OCI-LY3 (cell line): Measurements from ENCODE around the gene VASN.

Experiments
- H2AFZ ChIP-seq: fragments of 200-600, 300-600 bp; shearing (Covaris generic); 2 replicates; pipeline ENCODE4 v1.6.0; 2014; ENCODE audit warnings: antibody characterized with exemption, low read depth, low read length
- H3K27ac ChIP-seq: fragments of 200-600, 300-600 bp; sonication (generic); 2 replicates; pipeline ENCODE4 v1.5.1; 2014; ENCODE audit warnings: mild to moderate bottlenecking, low read length, moderate library complexity, mixed read lengths
- H3K27me3 ChIP-seq: fragments of 200-600, 300-600 bp; sonication (generic); 2 replicates; pipeline ENCODE4 v1.6.1; 2014; ENCODE audit warnings: low read depth, low read length, mixed read lengths
- H3K36me3 ChIP-seq: fragments of 200-600, 300-600 bp; sonication (generic); replicated peaks from 2 replicates; pipeline ENCODE3; 2014; ENCODE audit warnings: low read depth, low read length, mixed read lengths
- H3K4me1 ChIP-seq: fragments of 300-600, 200-600 bp; sonication (generic); 2 replicates; pipeline ENCODE4 v1.6.1; 2014; ENCODE audit warnings: low read length, mixed read lengths
- H3K4me2 ChIP-seq: fragments of 200-600, 300-600 bp; sonication (generic); 2 replicates; pipeline ENCODE4 v1.6.1; 2014; ENCODE audit warnings: low read length, mixed read lengths
- H3K4me3 ChIP-seq: fragments of 300-600, 200-600 bp; sonication (generic); 2 replicates; pipeline ENCODE4 v1.5.1; 2014; ENCODE audit warnings: antibody characterized with exemption, mild to moderate bottlenecking, low read length, moderate library complexity
- H3K79me2 ChIP-seq: fragments of 300-600, 200-600 bp; shearing (Covaris generic); 2 replicates; pipeline ENCODE4 v1.6.1; 2014; ENCODE audit warnings: mild to moderate bottlenecking, low read length, mixed read lengths
- H3K9ac ChIP-seq: fragments of 300-600, 200-600 bp; shearing (Covaris generic); 2 replicates; pipeline ENCODE4 v1.6.0; 2014; ENCODE audit warnings: mild to moderate bottlenecking, low read length, moderate library complexity
- H3K9me3 ChIP-seq: fragments of 200-600, 300-600 bp; shearing (Covaris generic); 2 replicates; pipeline ENCODE4 v1.6.1; 2014; ENCODE audit warnings: low read length, mixed read lengths; ENCODE audit not compliant: insufficient read depth
- H4K20me1 ChIP-seq: fragments of 200-600, 300-600 bp; sonication (generic); 2 replicates; pipeline ENCODE4 v1.6.1; 2016; ENCODE audit warnings: low read length, mixed read lengths; ENCODE audit not compliant: insufficient read depth
- CTCF ChIP-seq: fragments of 200-600, 300-600 bp; sonication (generic); IDR thresholded peaks from 2 replicates; pipeline ENCODE4 v1.5.1; 2014; ENCODE audit warnings: antibody characterized with exemption, low read length, low read depth
- EZH2phosphoT487 ChIP-seq: fragments of 200-600 bp; shearing (Covaris generic); IDR thresholded peaks from 2 replicates; pipeline ENCODE4 v1.6.1; 2018; ENCODE audit warnings: antibody characterized with exemption, mixed run types, low read depth

Gene VASN

GRCh38 chr16:4373356-4373908 lies 1.8 kb downstream of the VASN start:
- H4K20me1 ChIP-seq, result peaks cover 7% of the 10 kb centered on the region; the same call in 1 of the 2 replicates
- no peaks in the 10 kb centered on the region for H3K79me2 ChIP-seq
- H3K36me3 ChIP-seq, result no peaks in the 10 kb centered on the region
- no peak overlapping the region for H3K4me3 ChIP-seq
- TF ChIP-seq EZH2phosphoT487 (no peak), CTCF (no peak)
- no peaks in the 10 kb centered on the region for H3K9me3 ChIP-seq
- H3K27me3 ChIP-seq, result no peaks in the 10 kb centered on the region
- no peak overlapping the region for H3K4me2 ChIP-seq
- H3K4me1 ChIP-seq, result no peaks in the 10 kb centered on the region
- H2AFZ ChIP-seq, result no peak overlapping the region
- no peak overlapping the region for H3K27ac ChIP-seq
- no peak overlapping the region for H3K9ac ChIP-seq

GRCh38 chr16:4373909-4374742 lies 2.5 kb downstream of the VASN start:
- H3K9me3 ChIP-seq, result no peaks in the 10 kb centered on the region
- H3K4me2 ChIP-seq, result no peak overlapping the region
- no peak overlapping the region for H3K9ac ChIP-seq
- H3K36me3 ChIP-seq, result no peaks in the 10 kb centered on the region
- no peak overlapping the region for H3K4me3 ChIP-seq
- no peak for TF ChIP-seq CTCF
- no peak for TF ChIP-seq EZH2phosphoT487
- no peaks in the 10 kb centered on the region for H3K27me3 ChIP-seq
- H3K27ac ChIP-seq, result no peak overlapping the region
- no peaks in the 10 kb centered on the region for H3K79me2 ChIP-seq
- H4K20me1 ChIP-seq, result peaks cover 7% of the 10 kb centered on the region; the same call in 1 of the 2 replicates
- no peak overlapping the region for H2AFZ ChIP-seq
- no peaks in the 10 kb centered on the region for H3K4me1 ChIP-seq

- H3K4me2 ChIP-seq, result no peak overlapping the region
- no peak overlapping the region for H3K27ac ChIP-seq
- H4K20me1 ChIP-seq, result peaks cover 7% of the 10 kb centered on the region; the same call in 1 of the 2 replicates
- H3K9me3 ChIP-seq, result no peaks in the 10 kb centered on the region
- no peaks in the 10 kb centered on the region for H3K4me1 ChIP-seq
- H2AFZ ChIP-seq, result no peak overlapping the region
- no peaks in the 10 kb centered on the region for H3K79me2 ChIP-seq
- no peaks in the 10 kb centered on the region for H3K27me3 ChIP-seq
- TF ChIP-seq EZH2phosphoT487 (no peak), CTCF (no peak)
- no peaks in the 10 kb centered on the region for H3K36me3 ChIP-seq
- no peak overlapping the region for H3K4me3 ChIP-seq
- no peak overlapping the region for H3K9ac ChIP-seq
Observed at GRCh38 chr16:4375717-4376116, 4.1 kb downstream of the VASN start.

- Histone ChIP-seq H3K79me2 (no peaks in the 10 kb centered on the region), H3K9ac (no peak overlapping the region), H2AFZ (no peak overlapping the region), H3K4me1 (no peaks in the 10 kb centered on the region), H4K20me1 (peaks cover 3% of the 10 kb centered on the region; the same call in 1 of the 2 replicates), H3K4me3 (no peak overlapping the region), H3K9me3 (no peaks in the 10 kb centered on the region), H3K27me3 (no peaks in the 10 kb centered on the region), H3K27ac (no peak overlapping the region), H3K36me3 (no peaks in the 10 kb centered on the region), H3K4me2 (no peak overlapping the region)
- no peak for TF ChIP-seq CTCF
- TF ChIP-seq EZH2phosphoT487, result no peak
Observed at GRCh38 chr16:4376126-4376892, 4.7 kb downstream of the VASN start.
